ENCODE measurements around the gene ELF5.

The ELF5 gene

GRCh38 chr11:34443136-34443535 lies 70.5 kb downstream of the ELF5 start:
- H3K27ac ChIP-seq, result no peak overlapping the region
- TF ChIP-seq ZFX (IDR thresholded peaks at IDR 0.05; ENCODE audit: borderline replicate concordance), result no peak

DNA sequence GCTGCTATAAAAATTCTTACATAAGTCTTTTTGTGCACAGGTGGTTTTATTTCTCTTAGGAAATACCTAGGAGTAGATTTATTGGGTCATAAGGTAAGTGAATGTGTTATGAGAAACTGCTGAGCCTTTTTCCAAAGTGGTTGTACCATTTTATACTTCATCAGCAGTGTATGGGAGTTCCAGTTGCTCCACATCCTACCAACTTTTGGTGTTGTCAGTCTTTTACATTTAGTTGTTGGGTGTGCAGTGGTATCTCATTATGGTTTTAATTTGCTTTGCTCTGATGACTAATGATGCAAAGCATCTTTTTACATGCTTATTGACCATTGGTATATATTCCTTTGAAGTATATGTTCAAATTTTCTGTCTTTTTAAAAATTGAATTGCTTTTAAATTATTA lies 71.8 kb downstream of the ELF5 start:
- H3K27ac ChIP-seq, result no peak overlapping the region
- no peak for TF ChIP-seq ZFX (IDR thresholded peaks at IDR 0.05; ENCODE audit: borderline replicate concordance)
- TF ChIP-seq, protein P1, sequence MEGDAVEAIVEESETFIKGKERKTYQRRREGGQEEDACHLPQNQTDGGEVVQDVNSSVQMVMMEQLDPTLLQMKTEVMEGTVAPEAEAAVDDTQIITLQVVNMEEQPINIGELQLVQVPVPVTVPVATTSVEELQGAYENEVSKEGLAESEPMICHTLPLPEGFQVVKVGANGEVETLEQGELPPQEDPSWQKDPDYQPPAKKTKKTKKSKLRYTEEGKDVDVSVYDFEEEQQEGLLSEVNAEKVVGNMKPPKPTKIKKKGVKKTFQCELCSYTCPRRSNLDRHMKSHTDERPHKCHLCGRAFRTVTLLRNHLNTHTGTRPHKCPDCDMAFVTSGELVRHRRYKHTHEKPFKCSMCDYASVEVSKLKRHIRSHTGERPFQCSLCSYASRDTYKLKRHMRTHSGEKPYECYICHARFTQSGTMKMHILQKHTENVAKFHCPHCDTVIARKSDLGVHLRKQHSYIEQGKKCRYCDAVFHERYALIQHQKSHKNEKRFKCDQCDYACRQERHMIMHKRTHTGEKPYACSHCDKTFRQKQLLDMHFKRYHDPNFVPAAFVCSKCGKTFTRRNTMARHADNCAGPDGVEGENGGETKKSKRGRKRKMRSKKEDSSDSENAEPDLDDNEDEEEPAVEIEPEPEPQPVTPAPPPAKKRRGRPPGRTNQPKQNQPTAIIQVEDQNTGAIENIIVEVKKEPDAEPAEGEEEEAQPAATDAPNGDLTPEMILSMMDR (IDR thresholded peaks at IDR 0.05), result no peak

DNA sequence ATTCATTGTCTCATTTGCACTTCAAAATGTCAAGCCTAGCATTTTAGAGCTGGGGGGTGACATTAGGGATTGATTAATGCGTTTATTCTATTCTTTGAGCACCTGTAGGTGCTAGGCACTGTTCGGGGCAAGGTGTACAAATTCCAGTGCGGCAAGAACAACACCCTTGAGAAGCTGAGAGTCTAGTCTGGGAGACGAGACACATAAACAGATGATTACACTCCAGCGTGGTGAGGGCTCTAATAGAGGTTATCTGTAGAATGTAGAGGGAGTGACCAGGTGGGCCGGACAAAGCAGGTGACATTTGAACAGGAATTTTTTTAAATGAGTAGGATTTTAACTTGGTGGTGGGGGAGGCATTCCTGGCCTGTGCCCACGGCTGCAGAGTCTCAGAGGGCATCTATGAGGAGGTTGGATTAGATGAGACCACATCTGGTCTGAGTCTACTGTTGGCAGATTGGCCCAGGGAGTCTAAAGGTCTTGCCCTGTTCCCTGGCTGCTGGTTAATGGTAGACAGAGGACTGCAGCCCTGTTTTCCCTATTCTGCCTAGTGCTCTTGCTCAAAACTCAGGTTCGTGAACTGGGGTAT lies 73.9 kb downstream of the ELF5 start:
- H3K27ac ChIP-seq, result peak overlapping the region; percentile 72

DNA sequence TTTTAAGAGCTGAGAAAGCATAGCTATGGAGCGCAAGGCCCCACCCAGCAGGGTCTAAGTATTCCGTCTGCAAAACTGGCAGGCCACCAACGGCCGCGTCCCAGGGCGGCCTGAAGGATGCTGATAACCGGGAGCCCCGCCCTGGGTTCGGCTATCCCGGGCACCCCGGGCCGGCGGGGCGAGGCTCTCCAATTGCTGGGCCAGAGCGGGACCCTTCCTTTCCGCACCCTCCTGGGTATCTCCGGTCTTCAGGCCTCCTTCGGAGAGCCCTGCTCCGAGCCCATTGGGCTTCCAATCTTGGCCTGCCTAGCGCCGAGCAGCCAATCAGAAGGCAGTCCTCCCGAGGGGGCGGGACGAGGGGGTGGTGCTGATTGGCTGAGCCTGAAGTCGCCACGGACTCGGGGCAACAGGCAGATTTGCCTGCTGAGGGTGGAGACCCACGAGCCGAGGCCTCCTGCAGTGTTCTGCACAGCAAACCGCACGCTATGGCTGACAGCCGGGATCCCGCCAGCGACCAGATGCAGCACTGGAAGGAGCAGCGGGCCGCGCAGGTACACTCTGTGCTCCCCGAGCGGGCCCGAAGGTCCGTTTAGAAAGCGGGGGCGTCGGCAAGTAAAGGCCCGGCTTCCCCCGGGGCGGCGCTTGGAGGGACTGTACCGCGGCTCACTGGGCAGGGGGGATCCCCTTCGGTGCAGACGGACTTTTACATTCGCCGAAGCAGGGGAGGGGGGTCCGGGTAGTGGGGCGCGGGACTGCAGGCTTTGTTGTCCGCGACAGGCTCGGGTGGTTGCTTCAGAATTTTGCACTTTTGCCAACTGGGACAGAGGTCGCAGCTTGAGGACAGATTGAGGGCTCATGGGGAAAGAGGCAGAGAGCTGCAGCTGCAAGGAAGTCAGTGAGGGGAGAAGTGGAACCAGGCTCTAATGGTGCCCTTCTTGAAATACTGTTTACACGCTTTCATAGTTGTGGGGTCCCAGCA lies 74.8 kb downstream of the ELF5 start, which contains the start of gene CAT:
Gene CAT (plus strand): TSS at position 406 of the 979 bp plus-strand sequence. CDS start 80 bp downstream, at position 486.
- H3K27ac ChIP-seq, result peak within 1 kb of the TSS; percentile 72
- no peak for TF ChIP-seq ZFX (IDR thresholded peaks at IDR 0.05; ENCODE audit: borderline replicate concordance)

More for the DNA sequence above, 73.9 kb downstream of the ELF5 start:
- no peak for TF ChIP-seq ZFX (IDR thresholded peaks at IDR 0.05; ENCODE audit: borderline replicate concordance)
- TF ChIP-seq, protein P1 (IDR thresholded peaks at IDR 0.05), result no peak

DNA sequence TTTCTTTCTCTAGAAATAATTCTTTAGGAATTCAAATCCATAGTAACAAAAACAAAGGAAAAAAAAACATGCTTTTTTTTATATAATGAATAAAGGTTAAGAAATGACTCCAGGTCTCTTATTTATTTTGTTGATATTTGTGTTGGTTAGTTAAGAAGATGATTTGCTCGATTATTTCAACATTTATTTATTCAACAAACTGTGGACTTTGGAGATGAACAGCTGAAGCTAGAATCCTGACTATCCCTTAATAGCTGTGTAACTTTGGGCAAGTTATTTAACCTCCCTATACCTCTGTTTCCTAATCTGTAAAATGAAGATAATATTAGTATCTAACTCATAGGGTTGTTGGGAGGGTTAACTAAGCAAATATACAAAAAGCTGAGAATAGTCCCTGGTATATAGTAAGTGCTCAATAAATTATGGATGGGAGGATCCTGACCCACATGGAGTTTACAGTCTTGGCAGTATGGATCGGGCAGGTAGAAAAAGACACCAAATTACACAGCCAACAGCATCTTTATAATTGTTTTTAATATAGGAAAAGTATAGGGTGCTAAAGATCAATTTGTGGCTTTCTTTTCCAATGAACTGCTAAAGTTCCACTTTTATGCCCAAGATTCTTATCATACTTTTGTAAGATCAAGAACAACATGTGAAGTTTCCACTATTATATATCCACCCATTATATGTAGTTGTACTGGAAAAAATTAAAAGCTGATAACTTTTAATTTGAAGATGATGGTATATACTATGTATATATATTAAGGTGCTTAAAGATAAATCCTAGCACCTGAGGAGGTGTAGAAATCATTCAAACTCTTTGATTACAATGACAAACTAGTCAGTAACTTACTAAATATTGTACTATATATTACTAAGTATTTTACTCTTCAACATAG lies 76.1 kb downstream of the ELF5 start:
- peak overlapping the region; percentile 72 for H3K27ac ChIP-seq
- TF ChIP-seq ZFX (IDR thresholded peaks at IDR 0.05; ENCODE audit: borderline replicate concordance), result no peak

DNA sequence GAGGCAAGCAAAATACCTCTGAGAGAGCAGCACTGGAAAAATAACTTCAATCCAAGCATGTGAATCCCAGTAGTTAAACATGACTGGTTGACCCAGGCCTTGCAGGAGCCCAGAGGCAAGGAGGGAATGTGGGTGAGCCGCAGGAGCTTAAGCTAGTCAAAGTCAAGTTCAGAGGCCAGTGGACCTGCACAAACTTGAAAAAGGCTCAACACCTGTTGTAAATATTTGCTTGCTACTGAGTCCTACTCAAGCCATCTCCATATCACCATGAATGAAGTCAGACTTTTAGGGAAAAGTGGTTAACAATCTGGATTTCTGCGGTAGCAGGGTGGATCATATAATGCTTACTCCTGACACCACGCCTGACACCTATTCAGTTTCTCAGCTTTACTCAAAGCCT lies 79.7 kb downstream of the ELF5 start:
- TF ChIP-seq, protein P1 (IDR thresholded peaks at IDR 0.05), result no peak
- TF ChIP-seq ZFX (IDR thresholded peaks at IDR 0.05; ENCODE audit: borderline replicate concordance), result no peak

GRCh38 chr11:34432822-34433221 lies 80.8 kb downstream of the ELF5 start:
- H3K27ac ChIP-seq, result no peak overlapping the region
- TF ChIP-seq ZFX (IDR thresholded peaks at IDR 0.05; ENCODE audit: borderline replicate concordance), result no peak
- TF ChIP-seq, protein P1 (IDR thresholded peaks at IDR 0.05), result no peak

More for the DNA sequence above, 79.7 kb downstream of the ELF5 start:
- H3K27ac ChIP-seq, result no peak overlapping the region

GRCh38 chr11:34431979-34432378 lies 81.6 kb downstream of the ELF5 start:
- no peak overlapping the region for H3K27ac ChIP-seq
- TF ChIP-seq ZFX (IDR thresholded peaks at IDR 0.05; ENCODE audit: borderline replicate concordance), result no peak
- TF ChIP-seq, protein P1 (IDR thresholded peaks at IDR 0.05), result no peak
